ENCODE results near the gene IP6K2.

DNA sequence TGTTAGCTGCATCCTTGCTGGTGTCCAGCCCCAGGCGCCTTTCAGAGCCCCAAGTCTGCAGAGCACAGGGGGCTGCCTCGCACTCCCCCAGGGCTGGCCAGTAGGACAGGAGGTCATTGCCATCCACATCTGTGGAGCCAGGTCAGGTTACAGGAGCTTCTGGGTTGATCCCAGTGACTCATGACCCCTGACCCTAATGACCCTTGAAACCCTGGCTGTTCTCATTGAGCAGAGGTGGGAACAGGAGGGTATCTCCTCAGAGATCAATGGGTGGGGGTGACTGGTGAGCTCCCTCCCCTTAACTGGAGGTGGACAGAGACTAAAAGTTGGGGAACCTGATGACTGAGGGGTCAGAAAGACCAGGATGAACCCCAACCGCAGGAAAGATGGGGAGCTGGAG is 75.6 kb downstream of the IP6K2 start:
- TF ChIP-seq MYC (IDR thresholded peaks at IDR 0.05; ENCODE audit: borderline replicate concordance, low read length) (no peak), ESRRA (IDR thresholded peaks at IDR 0.05; ENCODE audit: borderline replicate concordance, low read length) (no peak), RFX5 (IDR thresholded peaks at IDR 0.05) (no peak), SMC3 (IDR thresholded peaks at IDR 0.05) (no peak)
- TF ChIP-seq, protein P1, sequence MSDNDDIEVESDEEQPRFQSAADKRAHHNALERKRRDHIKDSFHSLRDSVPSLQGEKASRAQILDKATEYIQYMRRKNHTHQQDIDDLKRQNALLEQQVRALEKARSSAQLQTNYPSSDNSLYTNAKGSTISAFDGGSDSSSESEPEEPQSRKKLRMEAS (IDR thresholded peaks at IDR 0.05) = no peak
- TF ChIP-seq, protein P2, sequence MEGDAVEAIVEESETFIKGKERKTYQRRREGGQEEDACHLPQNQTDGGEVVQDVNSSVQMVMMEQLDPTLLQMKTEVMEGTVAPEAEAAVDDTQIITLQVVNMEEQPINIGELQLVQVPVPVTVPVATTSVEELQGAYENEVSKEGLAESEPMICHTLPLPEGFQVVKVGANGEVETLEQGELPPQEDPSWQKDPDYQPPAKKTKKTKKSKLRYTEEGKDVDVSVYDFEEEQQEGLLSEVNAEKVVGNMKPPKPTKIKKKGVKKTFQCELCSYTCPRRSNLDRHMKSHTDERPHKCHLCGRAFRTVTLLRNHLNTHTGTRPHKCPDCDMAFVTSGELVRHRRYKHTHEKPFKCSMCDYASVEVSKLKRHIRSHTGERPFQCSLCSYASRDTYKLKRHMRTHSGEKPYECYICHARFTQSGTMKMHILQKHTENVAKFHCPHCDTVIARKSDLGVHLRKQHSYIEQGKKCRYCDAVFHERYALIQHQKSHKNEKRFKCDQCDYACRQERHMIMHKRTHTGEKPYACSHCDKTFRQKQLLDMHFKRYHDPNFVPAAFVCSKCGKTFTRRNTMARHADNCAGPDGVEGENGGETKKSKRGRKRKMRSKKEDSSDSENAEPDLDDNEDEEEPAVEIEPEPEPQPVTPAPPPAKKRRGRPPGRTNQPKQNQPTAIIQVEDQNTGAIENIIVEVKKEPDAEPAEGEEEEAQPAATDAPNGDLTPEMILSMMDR (IDR thresholded peaks at IDR 0.05) = no peak
